IPS-20b (cell line): ENCODE measurements around the gene NPLOC4.

Experiments
- H3K27ac ChIP-seq: one replicate; pipeline ENCODE4 v1.5.1; 2013; ENCODE audit warnings: low read length
- H3K27me3 ChIP-seq: 2 replicates; pipeline ENCODE4 v1.6.1; 2013; ENCODE audit warnings: mild to moderate bottlenecking, low read length, inconsistent platforms; ENCODE audit not compliant: insufficient read depth
- H3K36me3 ChIP-seq: 2 replicates; pipeline ENCODE4 v1.6.1; 2013; ENCODE audit warnings: low read depth, mild to moderate bottlenecking, inconsistent platforms, low read length, moderate library complexity; ENCODE audit not compliant: insufficient read depth
- H3K4me1 ChIP-seq: 2 replicates; pipeline ENCODE4 v1.6.1; 2013; ENCODE audit warnings: mild to moderate bottlenecking, control low read depth, inconsistent platforms, low read length, moderate library complexity; ENCODE audit not compliant: insufficient read depth
- H3K4me3 ChIP-seq: 2 replicates; pipeline ENCODE4 v1.5.1; 2013; ENCODE audit warnings: mild to moderate bottlenecking, low read length, inconsistent platforms
- H3K9ac ChIP-seq: 2 replicates; pipeline ENCODE4 v1.6.1; 2013; ENCODE audit warnings: low read depth, mild to moderate bottlenecking, inconsistent platforms, low read length, moderate library complexity
- H3K9me3 ChIP-seq: 2 replicates; pipeline ENCODE4 v1.6.1; 2013; ENCODE audit warnings: mild to moderate bottlenecking, low read depth, low read length, inconsistent platforms; ENCODE audit not compliant: insufficient read depth

The NPLOC4 gene

DNA sequence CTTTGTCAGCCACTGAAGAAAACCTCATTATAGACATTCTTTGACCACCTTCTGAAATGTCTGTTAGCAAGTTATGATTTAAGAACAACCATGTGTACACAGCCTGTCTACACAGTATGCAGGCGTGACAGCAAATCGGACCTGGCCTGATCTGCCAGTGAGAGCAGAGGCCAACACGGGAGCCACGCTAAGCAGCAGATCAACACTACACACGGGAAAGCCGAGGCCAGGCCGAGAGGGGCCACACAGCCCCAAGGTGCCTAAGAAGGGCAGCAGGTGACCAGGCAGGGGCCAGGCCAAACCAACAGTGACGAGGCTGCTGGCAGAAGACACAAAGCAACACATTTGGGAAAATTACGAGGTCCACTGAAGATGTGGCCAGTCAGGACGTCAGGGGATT is 68.5 kb downstream of the NPLOC4 start:
- H3K36me3 ChIP-seq: peaks cover 91% of the 10 kb centered on the region
- no peaks in the 10 kb centered on the region for H3K27me3 ChIP-seq
- no peak overlapping the region for H3K9ac ChIP-seq
- H3K9me3 ChIP-seq: no peaks in the 10 kb centered on the region
- no peak overlapping the region for H3K4me3 ChIP-seq
- no peaks in the 10 kb centered on the region for H3K4me1 ChIP-seq
- no peak overlapping the region for H3K27ac ChIP-seq

DNA sequence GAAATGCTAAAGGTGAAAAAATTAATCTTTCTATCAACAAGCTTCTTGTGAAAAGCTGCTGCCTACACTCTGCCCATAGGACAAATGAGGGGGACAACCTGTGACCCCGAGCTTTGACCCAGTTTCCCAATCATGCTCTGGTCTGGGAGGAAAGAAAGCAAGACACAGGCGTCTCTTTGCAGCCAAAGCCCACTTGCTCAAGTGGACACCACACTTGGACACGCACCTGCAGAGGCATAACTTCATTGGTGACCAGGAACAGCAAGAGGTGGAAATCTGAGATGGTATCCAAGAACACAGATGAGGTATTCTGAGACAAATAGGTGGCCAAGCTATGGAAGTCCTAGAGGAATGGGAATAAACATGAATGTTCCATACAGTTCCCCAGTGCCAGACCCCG is 69.7 kb downstream of the NPLOC4 start:
- H3K9ac ChIP-seq: no peak overlapping the region
- no peaks in the 10 kb centered on the region for H3K4me1 ChIP-seq
- H3K4me3 ChIP-seq: no peak overlapping the region
- no peaks in the 10 kb centered on the region for H3K27me3 ChIP-seq
- no peak overlapping the region for H3K27ac ChIP-seq
- no peaks in the 10 kb centered on the region for H3K9me3 ChIP-seq
- peaks cover 92% of the 10 kb centered on the region for H3K36me3 ChIP-seq

DNA sequence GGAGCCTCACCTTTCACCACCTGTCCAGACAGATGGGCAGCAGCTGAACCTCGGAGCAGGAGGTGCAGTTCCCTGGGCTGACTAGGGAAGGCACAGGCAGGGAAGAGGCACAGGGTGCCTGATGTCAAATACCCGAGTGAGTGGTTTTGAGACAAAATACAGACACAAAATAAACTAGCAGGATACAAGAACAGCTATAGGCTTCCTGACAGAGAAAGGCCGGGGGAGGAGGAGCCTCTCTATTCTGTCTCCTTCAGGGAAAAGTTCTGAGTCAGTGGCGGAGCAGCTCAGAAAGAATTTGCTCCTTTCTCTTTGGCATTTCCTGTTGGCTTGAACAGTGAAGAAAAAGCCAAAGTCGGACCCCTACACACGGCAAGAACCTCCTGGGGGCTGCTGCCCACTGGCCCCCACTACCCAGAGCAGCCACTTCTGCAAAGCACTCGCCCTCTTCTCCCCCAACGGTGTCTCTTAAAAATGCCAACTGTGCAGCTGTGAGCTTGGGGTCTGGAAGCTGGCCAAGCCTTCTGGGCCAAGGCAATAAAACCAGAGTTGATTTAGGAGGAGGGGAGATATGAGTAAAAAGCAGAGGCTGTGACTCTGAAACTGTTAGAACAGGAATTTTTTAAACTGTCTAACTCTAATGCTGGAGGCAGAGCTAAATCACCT is 70.3 kb downstream of the NPLOC4 start:
- Histone ChIP-seq H3K4me3 (no peak overlapping the region), H3K9ac (no peak overlapping the region), H3K9me3 (no peaks in the 10 kb centered on the region), H3K27ac (no peak overlapping the region), H3K4me1 (no peaks in the 10 kb centered on the region), H3K36me3 (peaks cover 93% of the 10 kb centered on the region), H3K27me3 (no peaks in the 10 kb centered on the region)

DNA sequence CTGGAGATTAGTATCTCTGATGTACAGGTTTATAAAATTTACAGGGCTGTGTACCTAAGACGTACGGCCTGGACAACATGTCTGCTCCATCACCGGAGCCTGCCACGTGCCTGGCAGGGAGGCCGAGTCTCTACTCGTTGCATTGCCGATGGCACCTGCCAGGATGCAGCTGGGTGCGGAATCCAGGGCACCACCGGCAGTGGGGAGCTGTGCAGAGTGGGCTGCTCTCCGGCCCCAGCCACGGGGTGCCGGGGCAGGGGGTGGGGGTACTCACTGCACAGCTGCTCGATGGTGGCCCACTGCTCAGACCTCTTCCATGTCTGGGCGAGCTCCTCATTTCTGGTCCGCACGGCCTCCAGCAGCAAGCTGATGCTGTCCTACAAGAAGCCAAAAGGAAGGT is 71.7 kb downstream of the NPLOC4 start:
- H3K36me3 ChIP-seq: peaks cover 93% of the 10 kb centered on the region
- no peak overlapping the region for H3K9ac ChIP-seq
- no peaks in the 10 kb centered on the region for H3K9me3 ChIP-seq
- no peak overlapping the region for H3K27ac ChIP-seq
- H3K27me3 ChIP-seq: no peaks in the 10 kb centered on the region
- H3K4me1 ChIP-seq: no peaks in the 10 kb centered on the region
- H3K4me3 ChIP-seq: no peak overlapping the region

DNA sequence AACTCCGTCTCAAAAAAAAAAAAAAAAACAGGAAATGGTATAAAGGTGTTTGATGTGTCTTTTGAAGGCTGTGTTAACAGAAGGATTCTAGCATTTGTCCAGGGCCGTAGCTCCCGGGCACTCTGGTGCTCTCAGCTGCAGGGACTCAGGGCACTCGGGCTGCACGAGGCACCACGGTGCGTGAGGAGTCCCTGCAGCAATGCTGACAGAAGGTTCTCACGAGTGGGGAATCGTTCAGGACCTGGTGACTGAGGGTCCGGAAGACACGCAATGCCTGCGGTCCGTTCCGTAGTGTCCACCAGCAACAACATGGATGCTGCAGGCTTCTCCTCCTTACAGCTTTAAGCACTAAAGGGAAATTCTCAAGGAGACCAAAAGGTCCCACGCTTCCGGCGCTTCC is 72.1 kb downstream of the NPLOC4 start:
- Histone ChIP-seq H3K36me3 (peaks cover 93% of the 10 kb centered on the region), H3K9me3 (no peaks in the 10 kb centered on the region), H3K27me3 (no peaks in the 10 kb centered on the region), H3K4me3 (no peak overlapping the region), H3K9ac (no peak overlapping the region), H3K4me1 (no peaks in the 10 kb centered on the region), H3K27ac (no peak overlapping the region)

DNA sequence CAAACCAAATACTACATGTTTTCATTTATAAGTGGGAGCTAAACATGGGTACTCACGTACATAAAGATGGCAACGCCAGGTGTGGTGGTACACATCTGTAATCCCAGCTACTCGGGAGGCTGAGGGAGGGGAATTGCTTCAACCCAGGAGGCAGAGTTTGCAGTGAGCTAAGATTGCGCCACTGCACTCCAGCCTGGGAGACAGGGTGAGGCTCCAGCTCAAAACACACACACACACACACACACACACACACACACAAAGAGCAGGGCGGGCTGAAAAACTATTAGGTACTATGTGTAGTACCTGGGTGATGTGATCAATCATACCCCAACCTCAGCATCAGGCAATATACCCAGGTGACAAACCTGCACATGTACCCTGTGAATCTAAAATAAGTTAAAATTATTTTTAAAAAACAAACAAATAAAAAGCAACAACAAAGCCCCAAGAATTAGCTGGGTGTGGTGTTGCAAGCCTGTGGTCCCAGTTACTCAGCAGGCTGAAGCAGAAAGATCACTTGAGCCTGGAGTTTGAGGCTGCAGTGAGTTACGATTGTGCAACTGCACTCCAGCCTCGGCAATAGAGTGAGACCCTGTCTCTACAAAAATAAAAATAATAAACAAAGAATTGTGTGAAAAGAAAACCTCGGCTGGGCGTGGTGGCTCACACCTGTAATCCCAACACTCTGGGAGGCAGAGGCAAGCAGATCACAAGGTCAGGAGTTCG is 72.9 kb downstream of the NPLOC4 start:
- H3K36me3 ChIP-seq: peaks cover 89% of the 10 kb centered on the region
- H3K9me3 ChIP-seq: no peaks in the 10 kb centered on the region
- H3K27me3 ChIP-seq: no peaks in the 10 kb centered on the region
- no peak overlapping the region for H3K4me3 ChIP-seq
- no peaks in the 10 kb centered on the region for H3K4me1 ChIP-seq
- H3K27ac ChIP-seq: no peak overlapping the region
- H3K9ac ChIP-seq: no peak overlapping the region

DNA sequence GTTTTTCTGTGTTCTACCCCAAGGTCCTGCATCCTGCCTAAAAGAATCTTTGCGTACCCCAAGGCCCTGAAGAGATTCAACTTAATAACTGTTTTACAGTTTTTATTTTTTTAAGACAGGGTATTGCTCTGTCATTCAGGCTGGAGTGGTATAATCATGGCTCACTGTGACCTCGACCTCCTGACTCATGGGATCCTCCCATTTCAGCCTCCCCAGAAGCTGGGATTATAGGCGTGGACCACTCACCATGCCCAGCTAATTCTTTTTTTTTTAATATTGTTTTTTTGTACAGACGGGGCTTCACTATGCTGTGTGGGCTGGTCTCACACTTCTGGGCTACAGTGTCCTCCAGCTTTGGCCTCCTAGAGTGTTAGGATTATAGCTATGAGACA is 75.4 kb downstream of the NPLOC4 start:
- H3K9ac ChIP-seq: no peak overlapping the region
- no peaks in the 10 kb centered on the region for H3K27me3 ChIP-seq
- no peaks in the 10 kb centered on the region for H3K4me1 ChIP-seq
- no peaks in the 10 kb centered on the region for H3K9me3 ChIP-seq
- H3K36me3 ChIP-seq: peaks cover 79% of the 10 kb centered on the region
- H3K27ac ChIP-seq: no peak overlapping the region
- no peak overlapping the region for H3K4me3 ChIP-seq

DNA sequence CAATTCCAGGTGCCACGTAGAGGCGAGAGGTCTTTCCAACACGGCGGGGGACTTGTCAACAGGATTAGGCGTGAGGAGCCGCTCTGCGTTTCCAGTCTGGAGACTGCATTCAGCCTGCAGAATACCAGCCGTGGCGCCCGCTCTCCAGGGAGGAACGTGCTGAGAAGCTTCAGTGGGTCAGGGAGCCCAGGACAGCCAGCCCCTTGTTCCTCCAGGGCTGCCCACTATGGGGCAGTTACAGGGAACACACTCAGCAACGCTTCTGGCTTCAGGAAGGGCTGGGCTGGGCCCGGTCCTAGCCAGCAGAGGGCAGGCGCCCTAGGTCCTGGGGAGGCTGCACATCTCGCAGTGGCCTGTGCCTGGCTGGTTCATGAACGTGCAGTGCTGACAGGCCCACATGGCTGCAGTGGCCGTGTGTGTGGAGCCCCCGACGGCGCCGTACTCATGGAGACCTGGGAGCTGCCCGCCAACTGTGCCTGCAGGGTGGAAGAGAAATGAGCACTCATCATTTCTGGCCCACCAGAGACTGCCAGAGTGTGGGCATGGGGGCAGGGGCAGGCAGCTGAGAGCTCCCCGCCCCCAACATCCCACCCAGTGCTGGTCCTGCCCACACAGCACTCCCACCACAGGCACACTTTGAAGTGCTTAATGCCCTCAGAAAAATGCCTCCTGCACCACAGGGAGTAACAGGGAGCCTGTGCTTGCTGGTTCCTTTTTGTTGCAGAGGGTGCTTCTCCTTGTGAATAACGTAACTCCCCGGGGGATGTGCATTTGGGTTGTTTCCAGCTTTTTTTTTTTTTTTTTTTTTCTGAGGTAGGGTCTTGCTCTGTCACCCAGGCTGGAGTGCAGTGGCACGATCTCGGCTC is 77.7 kb downstream of the NPLOC4 start:
- Histone ChIP-seq H3K27ac (no peak overlapping the region), H3K9ac (no peak overlapping the region), H3K36me3 (peaks cover 61% of the 10 kb centered on the region), H3K27me3 (no peaks in the 10 kb centered on the region), H3K9me3 (no peaks in the 10 kb centered on the region), H3K4me3 (no peak overlapping the region), H3K4me1 (no peaks in the 10 kb centered on the region)

DNA sequence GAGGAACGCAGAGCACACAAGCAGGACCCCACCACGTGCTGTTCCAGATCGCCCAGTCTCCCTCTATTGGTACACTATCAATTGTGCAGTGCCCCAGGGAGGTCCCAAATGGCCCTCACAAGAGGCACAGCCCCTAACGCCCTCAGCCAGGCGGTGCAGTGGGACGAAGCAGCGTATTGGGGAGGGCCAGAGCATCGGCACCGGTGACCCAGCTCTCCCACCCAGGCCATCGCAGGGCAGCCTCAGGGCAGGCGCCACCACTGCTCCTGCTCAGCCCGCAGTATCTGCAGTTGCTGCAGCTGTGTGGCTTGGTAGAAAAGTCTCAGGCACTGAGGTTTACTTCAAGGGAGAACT is 78.8 kb downstream of the NPLOC4 start:
- Histone ChIP-seq H3K9me3 (no peaks in the 10 kb centered on the region), H3K27ac (no peak overlapping the region), H3K27me3 (no peaks in the 10 kb centered on the region), H3K36me3 (peaks cover 51% of the 10 kb centered on the region), H3K4me3 (no peak overlapping the region), H3K9ac (no peak overlapping the region), H3K4me1 (peaks cover 6% of the 10 kb centered on the region; the same call in 1 of the 2 replicates)

DNA sequence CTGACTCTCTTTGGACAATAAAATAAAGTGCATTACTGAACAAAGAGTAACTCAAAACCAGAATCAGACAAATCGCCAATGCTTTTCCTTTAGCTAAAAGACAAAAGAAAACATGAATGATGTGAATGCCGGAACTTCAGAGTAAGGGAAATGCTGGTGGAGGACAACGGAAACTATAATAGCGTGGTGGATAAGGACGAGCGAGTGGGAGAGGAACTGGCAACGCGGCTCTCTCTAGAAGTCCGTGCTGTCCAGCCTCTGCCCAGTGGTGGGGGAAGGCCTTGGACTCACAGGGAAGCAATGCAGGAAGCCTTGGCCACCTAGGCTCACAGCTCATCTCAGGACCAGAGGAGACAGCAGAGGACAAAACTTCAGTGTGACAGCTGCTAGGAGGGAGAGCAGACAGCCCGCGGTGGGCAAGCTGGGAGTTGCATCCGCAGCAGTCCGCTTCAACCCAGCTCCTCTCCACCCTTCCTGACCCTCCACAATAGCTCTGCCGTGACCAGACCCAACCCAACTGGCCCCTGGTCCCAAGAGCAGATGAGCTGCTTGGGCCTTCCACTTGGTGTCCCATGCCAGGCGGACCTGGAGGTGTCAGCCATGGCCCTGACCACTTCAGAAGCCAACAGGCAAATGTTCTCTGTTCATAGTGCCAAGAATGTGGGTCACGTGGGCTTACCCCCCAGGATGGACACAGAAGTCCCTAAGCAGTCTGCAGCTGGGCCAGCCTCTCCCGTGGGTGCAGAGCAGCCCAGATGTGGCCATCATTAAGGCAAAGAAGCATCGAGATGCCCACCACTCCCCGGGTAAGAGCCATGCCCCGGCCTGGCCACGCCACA is 79.4 kb downstream of the NPLOC4 start:
- H3K9ac ChIP-seq: no peak overlapping the region
- H3K36me3 ChIP-seq: peaks cover 46% of the 10 kb centered on the region
- H3K9me3 ChIP-seq: no peaks in the 10 kb centered on the region
- no peak overlapping the region for H3K27ac ChIP-seq
- H3K4me3 ChIP-seq: no peak overlapping the region
- no peaks in the 10 kb centered on the region for H3K27me3 ChIP-seq
- peaks cover 6% of the 10 kb centered on the region; the same call in 1 of the 2 replicates for H3K4me1 ChIP-seq

DNA sequence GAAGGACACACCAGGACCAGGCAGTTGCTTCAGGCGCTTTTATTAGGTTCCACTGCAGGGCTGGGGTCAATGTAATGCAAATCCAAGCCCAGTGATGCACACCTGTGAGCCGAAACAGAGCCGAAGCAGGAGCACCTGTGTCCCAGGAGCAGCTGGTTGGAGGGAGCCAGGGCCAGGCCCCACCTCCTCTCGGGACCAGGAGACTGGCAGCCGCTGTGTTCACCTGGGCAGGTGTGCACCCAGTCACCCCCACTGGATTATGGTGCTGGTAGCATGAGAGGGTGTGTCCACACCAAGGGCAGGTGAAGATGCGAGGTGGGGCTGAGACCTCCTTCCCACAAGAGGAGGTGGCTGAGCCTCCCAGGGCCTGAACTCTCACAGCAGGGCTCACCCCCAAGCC is 80.0 kb downstream of the NPLOC4 start:
- peaks cover 42% of the 10 kb centered on the region for H3K36me3 ChIP-seq

More for the DNA sequence above, 80.0 kb downstream of the NPLOC4 start:
- Histone ChIP-seq H3K4me1 (peaks cover 6% of the 10 kb centered on the region; the same call in 1 of the 2 replicates), H3K4me3 (no peak overlapping the region), H3K9ac (no peak overlapping the region), H3K9me3 (no peaks in the 10 kb centered on the region), H3K27me3 (no peaks in the 10 kb centered on the region), H3K27ac (no peak overlapping the region)
